Parathyroid adenoma (tissue), 2 donors: Measurements from ENCODE around the gene EXD3.

Experiments used
- H2AFZ ChIP-seq: fragments of 300-600 bp; sonication (generic); one replicate; pipeline ENCODE4 v1.7.0; 2017; ENCODE audit warnings: antibody characterized with exemption, mild to moderate bottlenecking
- H3K27ac ChIP-seq: fragments of 300-600 bp; sonication (generic); one replicate; pipeline ENCODE4 v1.7.0; 2017
- H3K27me3 ChIP-seq: fragments of 300-600 bp; sonication (generic); one replicate; pipeline ENCODE4 v1.7.0; 2017; ENCODE audit warnings: low read length; ENCODE audit not compliant: control insufficient read depth, insufficient read depth
- H3K36me3 ChIP-seq: fragments of 300-600 bp; sonication (generic); one replicate; pipeline ENCODE4 v1.7.0; 2017; ENCODE audit warnings: low read length; ENCODE audit not compliant: control insufficient read depth, insufficient read depth
- H3K4me1 ChIP-seq: fragments of 300-600 bp; sonication (generic); one replicate; pipeline ENCODE4 v1.7.0; 2017; ENCODE audit warnings: control low read depth
- H3K4me2 ChIP-seq: fragments of 300-600 bp; sonication (generic); one replicate; pipeline ENCODE4 v1.7.0; 2017; ENCODE audit warnings: low read length
- H3K4me3 ChIP-seq: fragments of 300-600 bp; sonication (generic); one replicate; pipeline ENCODE4 v1.7.0; 2017; ENCODE audit warnings: low read depth, low read length
- H3K79me2 ChIP-seq: fragments of 300-600 bp; sonication (generic); one replicate; pipeline ENCODE4 v1.7.0; 2017; ENCODE audit warnings: control low read depth
- H3K9ac ChIP-seq: fragments of 300-600 bp; sonication (generic); one replicate; pipeline ENCODE4 v1.7.0; 2017; ENCODE audit warnings: mild to moderate bottlenecking
- H3K9me3 ChIP-seq: fragments of 300-600 bp; sonication (generic); one replicate; pipeline ENCODE4 v1.7.0; 2017; ENCODE audit warnings: low read length; ENCODE audit not compliant: control insufficient read depth
- TF ChIP-seq, protein P1 (sequence below): fragments of 300-600 bp; sonication (generic); IDR thresholded peaks from one replicate; pipeline ENCODE4 v1.7.0; 2017; ENCODE audit warnings: antibody characterized with exemption, mild to moderate bottlenecking
- donor health status: primary hyperparathyroidism.

EXD3 gene

DNA sequence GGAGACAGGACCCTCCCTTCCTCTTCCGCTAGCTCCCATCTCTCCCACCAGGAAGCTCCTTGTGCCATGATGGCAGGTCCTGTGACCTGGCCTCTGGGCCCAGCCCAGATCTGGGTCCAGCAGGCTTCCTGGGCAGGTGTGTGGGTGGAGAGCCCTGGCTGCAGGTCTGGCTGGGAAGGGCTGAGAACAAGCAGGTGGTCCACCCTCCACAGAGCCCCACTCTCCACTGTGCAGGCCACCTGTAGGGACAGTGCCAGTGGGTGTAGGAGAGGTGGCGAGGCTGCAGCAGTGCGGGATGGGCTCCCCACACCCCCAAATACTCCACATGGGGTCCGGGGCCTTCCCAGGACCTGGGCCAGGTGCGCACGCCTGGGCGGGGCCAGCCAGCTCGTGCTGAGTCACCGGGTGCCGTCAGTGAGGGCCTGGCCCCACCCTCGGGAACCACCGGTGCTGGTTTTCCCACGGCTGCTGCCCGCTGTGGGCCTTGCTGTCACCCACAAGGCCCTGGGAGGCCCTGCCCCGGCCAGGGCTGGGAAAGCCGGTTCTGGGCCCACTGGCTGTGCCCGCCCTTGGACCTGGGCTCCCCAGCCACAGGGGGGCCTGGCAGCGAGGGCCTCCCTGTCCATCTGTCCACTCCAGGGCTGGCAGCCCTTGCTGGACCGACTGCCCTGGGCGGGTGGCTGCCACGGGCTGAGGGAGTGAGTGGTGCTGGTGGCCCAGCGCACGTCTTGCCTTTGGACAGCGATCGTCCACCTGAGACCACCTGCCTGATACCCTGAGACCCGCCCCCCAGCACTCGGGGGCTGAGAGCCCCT lies 111.6 kb downstream of the EXD3 start:
- no peak overlapping the region for H3K9ac ChIP-seq
- TF ChIP-seq, protein P1, sequence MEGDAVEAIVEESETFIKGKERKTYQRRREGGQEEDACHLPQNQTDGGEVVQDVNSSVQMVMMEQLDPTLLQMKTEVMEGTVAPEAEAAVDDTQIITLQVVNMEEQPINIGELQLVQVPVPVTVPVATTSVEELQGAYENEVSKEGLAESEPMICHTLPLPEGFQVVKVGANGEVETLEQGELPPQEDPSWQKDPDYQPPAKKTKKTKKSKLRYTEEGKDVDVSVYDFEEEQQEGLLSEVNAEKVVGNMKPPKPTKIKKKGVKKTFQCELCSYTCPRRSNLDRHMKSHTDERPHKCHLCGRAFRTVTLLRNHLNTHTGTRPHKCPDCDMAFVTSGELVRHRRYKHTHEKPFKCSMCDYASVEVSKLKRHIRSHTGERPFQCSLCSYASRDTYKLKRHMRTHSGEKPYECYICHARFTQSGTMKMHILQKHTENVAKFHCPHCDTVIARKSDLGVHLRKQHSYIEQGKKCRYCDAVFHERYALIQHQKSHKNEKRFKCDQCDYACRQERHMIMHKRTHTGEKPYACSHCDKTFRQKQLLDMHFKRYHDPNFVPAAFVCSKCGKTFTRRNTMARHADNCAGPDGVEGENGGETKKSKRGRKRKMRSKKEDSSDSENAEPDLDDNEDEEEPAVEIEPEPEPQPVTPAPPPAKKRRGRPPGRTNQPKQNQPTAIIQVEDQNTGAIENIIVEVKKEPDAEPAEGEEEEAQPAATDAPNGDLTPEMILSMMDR, result no peak
- H3K27me3 ChIP-seq, result no peaks in the 10 kb centered on the region
- H3K27ac ChIP-seq, result no peak overlapping the region
- no peaks in the 10 kb centered on the region for H3K9me3 ChIP-seq
- H3K36me3 ChIP-seq, result no peaks in the 10 kb centered on the region
- no peak overlapping the region for H3K4me3 ChIP-seq
- H3K79me2 ChIP-seq, result no peaks in the 10 kb centered on the region
- no peak overlapping the region for H3K4me2 ChIP-seq
- no peak overlapping the region for H2AFZ ChIP-seq
- H3K4me1 ChIP-seq, result no peaks in the 10 kb centered on the region

DNA sequence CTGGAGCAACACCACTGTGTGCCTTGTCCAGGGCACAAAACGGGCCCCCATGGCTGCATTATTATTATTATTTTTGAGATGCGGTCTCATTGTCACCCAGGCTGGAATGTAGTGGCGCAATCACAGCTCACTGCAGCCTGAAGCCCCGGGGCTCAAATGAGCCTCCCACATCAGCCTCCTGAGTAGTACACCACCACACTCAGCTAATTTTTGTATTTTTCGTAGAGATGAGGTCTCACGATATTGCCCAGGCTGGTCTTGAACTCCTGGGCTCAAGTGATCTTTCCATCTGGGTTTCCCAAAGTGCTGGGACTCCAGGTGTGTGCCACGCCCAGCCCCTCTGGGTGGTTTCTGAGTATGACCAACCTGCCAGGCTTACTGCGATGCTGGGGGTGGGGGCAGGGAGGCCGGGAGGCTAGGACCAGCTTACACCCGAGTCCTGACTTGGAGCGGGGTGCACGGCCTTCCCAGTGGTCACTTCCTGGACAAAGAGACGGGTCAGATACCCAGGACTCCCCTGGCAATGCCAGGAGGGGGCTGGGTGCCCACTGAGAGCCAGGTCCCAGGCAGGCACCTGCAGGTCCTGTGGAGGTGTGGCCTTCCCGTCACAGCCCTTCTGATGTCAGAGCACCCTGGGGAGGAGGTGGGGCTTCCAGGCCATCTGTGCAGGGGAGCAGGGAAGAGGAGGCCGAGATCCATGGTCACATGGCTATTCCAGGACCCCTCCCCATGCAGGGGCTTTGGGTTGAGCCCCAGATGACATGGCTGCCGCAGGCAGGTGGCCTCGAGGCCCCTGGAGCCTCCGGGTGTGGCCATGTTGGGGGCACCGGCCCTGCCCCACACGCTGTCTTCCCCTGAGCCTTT lies 112.5 kb downstream of the EXD3 start:
- Histone ChIP-seq H3K4me1 (no peaks in the 10 kb centered on the region), H3K27me3 (no peaks in the 10 kb centered on the region), H3K9ac (no peak overlapping the region)

DNA sequence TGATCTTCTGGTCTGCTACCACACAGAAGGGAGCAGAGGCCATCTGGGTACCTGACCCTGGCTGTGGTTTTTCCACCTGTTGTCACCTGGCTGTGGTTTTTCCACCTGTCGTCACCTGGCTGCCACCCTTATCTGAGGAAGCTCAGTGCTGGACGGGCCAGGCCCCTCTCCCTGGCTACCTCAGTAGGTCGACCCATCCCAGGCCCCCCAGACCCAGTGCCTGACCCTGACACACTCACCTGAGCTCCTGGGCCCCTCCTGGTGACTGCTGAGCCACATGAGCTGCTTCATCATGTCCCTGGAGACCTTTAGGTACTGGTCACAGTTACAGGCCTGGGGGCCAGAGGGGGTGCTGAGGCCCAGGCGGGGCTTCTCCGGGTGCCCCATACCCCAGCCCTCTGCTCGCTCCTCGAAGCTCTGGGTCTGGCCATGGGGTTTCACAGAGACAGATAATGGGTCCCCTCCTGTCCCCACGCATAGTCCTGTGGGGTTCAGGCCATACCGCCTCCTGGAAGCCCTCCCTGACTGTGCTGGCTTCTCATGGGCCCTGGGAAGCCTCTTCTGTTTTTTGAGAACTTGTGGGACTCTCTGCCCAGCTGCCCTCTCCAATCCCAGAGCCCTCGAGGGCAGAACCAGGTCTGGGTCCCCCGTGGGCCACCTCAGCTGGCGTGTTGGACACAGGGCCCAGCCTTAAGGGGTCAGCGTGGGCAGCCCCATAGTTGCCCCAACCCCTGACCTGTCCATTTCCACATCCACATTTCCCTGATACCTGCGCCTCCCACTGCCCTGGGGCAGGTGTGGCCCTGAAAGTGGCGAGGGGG lies 113.4 kb downstream of the EXD3 start:
- TF ChIP-seq, protein P1, result no peak
- H3K9me3 ChIP-seq, result no peaks in the 10 kb centered on the region
- no peak overlapping the region for H3K4me3 ChIP-seq
- H3K27me3 ChIP-seq, result no peaks in the 10 kb centered on the region
- H3K4me1 ChIP-seq, result no peaks in the 10 kb centered on the region
- H3K9ac ChIP-seq, result no peak overlapping the region
- H3K36me3 ChIP-seq, result no peaks in the 10 kb centered on the region
- H3K27ac ChIP-seq, result no peak overlapping the region
- no peaks in the 10 kb centered on the region for H3K79me2 ChIP-seq
- H2AFZ ChIP-seq, result no peak overlapping the region
- H3K4me2 ChIP-seq, result no peak overlapping the region

More for the DNA sequence above, 112.5 kb downstream of the EXD3 start:
- no peak overlapping the region for H3K4me3 ChIP-seq
- no peaks in the 10 kb centered on the region for H3K36me3 ChIP-seq
- H3K79me2 ChIP-seq, result no peaks in the 10 kb centered on the region
- H3K27ac ChIP-seq, result no peak overlapping the region
- no peak overlapping the region for H2AFZ ChIP-seq
- H3K4me2 ChIP-seq, result no peak overlapping the region
- H3K9me3 ChIP-seq, result no peaks in the 10 kb centered on the region
- TF ChIP-seq, protein P1, result no peak

DNA sequence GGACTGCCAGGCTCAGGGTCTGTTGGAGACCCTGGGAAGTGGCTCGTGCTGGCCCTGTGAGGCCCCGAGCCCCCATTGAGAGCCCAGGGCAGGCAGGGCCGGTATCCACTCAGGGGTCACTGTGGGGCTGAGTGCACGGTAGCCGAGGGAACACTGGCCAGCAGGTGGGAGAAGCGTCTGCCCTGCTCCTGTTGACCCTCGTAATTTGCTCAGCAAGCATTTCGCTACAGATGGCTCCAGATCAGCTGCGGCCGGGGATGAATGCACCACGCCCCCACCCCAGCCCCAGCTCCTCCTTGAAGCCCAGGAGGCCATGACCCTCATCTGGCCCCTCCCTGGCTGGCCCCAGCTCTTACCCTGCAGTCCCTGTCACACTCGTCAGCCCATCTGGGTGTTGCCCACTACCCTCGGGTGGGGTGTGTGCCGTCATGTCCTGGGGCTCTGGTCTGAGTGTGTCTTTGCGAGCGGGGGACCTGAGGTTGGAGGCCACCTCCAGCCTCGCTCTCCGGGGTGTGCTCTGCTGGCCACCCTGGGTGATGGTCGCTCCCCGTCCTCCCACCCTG lies 114.8 kb downstream of the EXD3 start:
- Histone ChIP-seq H3K79me2 (no peaks in the 10 kb centered on the region), H3K4me3 (no peak overlapping the region), H3K27ac (no peak overlapping the region), H3K4me2 (no peak overlapping the region), H3K27me3 (no peaks in the 10 kb centered on the region), H3K9ac (no peak overlapping the region), H2AFZ (no peak overlapping the region), H3K36me3 (no peaks in the 10 kb centered on the region), H3K9me3 (no peaks in the 10 kb centered on the region), H3K4me1 (no peaks in the 10 kb centered on the region)
- TF ChIP-seq, protein P1, result no peak
